Kidney epithelial cell (primary cell): Measurements from ENCODE around the gene LYPD6B. TPM values are rescaled to one million over a fixed set of nuclear protein-coding genes. Genes with fewer than 3 reads are reported as not detected.
A peak's percentile ranks its signal among the peaks of the same experiment; 100 is the strongest.

Experiments
- DNase-seq: peaks from one replicate; pipeline ENCODE4 v3.0.0-alpha.2; 2010; ENCODE audit warnings: low read depth
- H3K27me3 ChIP-seq: 2 replicates; pipeline ENCODE4 v1.6.0; 2011; ENCODE audit warnings: low read length; ENCODE audit not compliant: control insufficient read depth, insufficient read depth
- H3K36me3 ChIP-seq: 2 replicates; pipeline ENCODE4 v1.5.1; 2011; ENCODE audit warnings: low read length; ENCODE audit not compliant: control insufficient read depth, insufficient read depth
- H3K4me3 ChIP-seq: 2 replicates; pipeline ENCODE4 v1.5.1; 2011; ENCODE audit warnings: low read depth, mild to moderate bottlenecking, control low read depth, low read length
- total RNA-seq: library from RNA; depleted of rRNA; stranded (reverse); fragments of >200 nt; gene quantifications from 2 replicates; pipeline ENCODE4 v1.2.3, GENCODE V29; 2015
- TF ChIP-seq, protein P1 (sequence below): IDR thresholded peaks from 2 replicates; pipeline ENCODE4 v1.5.1; 2011; ENCODE audit warnings: mild to moderate bottlenecking, moderate library complexity, low read length, control low read depth, inconsistent platforms; ENCODE audit not compliant: insufficient read depth, poor library complexity, severe bottlenecking

Gene LYPD6B
- total RNA-seq, 1 donor from 2014 or later = 5.3 TPM

DNA sequence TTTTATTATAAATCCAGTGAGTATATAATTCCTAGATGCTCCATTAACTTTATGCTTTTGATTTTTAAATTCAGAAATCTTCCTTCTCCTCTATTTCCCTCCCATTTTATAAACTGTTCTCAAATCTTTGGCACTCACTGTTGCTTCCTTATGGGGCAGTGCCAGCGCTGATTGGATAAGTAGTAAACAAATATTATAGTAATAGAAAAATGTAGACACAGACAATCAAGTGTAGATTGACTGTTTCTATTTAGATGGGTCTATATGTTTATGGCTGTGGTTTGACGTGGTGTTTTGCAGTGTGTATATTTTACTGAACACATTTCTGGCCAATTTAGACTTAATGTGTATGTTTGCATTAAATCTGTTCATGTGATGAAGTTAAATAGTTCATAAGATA is 36.6 kb downstream of the LYPD6B start:
- no peaks in the 10 kb centered on the region for H3K27me3 ChIP-seq
- no peaks in the 10 kb centered on the region for H3K36me3 ChIP-seq
- TF ChIP-seq, protein P1, sequence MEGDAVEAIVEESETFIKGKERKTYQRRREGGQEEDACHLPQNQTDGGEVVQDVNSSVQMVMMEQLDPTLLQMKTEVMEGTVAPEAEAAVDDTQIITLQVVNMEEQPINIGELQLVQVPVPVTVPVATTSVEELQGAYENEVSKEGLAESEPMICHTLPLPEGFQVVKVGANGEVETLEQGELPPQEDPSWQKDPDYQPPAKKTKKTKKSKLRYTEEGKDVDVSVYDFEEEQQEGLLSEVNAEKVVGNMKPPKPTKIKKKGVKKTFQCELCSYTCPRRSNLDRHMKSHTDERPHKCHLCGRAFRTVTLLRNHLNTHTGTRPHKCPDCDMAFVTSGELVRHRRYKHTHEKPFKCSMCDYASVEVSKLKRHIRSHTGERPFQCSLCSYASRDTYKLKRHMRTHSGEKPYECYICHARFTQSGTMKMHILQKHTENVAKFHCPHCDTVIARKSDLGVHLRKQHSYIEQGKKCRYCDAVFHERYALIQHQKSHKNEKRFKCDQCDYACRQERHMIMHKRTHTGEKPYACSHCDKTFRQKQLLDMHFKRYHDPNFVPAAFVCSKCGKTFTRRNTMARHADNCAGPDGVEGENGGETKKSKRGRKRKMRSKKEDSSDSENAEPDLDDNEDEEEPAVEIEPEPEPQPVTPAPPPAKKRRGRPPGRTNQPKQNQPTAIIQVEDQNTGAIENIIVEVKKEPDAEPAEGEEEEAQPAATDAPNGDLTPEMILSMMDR = no peak
- H3K4me3 ChIP-seq = no peak overlapping the region
- DNase-seq = no peak

DNA sequence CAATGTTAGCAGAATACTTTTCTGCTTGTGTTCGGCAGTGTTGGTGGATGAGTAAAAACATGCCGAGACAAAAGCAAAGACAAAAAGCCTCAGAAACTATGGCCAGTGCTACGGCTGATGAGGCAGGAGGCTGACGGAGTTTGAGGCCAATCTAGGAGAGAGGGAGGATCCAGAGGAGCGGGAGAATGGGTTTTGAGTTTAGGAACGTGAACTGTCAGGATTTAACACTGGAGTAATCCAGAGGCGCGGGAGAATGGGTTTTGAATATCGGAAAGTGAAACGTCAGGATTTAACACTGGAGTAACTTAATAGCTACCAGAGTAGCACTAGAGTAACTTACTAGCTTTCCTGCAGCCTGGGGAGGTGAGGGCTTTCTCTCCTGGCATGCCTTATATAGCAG is 37.4 kb downstream of the LYPD6B start:
- no peaks in the 10 kb centered on the region for H3K36me3 ChIP-seq
- H3K27me3 ChIP-seq = no peaks in the 10 kb centered on the region
- DNase-seq = no peak
- TF ChIP-seq, protein P1 = no peak
- H3K4me3 ChIP-seq = no peak overlapping the region

DNA sequence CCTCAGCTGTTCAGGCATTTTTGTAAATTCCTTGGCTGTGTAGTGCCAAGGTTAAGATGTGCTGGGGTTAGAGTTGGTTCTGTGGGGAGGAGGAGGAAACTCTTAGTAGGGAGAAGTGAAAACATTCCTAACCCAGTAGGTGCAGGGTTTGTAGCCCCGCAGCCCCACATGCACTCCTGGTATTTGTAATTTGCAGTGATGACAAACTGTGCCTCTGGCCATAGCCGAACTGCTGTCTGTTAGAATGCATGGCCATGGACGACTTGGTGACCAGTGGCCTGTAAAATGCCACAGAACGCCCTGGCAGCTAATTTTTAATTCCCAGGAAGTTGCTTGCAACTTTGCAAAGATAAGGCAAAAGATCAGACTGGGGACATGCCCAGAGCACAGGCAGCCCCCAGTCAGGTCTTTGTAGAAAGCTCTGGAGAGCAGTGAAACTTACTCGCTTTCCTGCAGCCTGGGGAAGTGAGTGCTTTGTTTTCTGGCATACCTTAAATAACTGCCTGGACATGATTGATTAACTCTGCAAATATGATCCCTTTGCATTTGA is 38.4 kb downstream of the LYPD6B start:
- peak; percentile 52 for DNase-seq
- H3K4me3 ChIP-seq = no peak overlapping the region
- H3K36me3 ChIP-seq = no peaks in the 10 kb centered on the region
- TF ChIP-seq, protein P1 = no peak
- no peaks in the 10 kb centered on the region for H3K27me3 ChIP-seq

DNA sequence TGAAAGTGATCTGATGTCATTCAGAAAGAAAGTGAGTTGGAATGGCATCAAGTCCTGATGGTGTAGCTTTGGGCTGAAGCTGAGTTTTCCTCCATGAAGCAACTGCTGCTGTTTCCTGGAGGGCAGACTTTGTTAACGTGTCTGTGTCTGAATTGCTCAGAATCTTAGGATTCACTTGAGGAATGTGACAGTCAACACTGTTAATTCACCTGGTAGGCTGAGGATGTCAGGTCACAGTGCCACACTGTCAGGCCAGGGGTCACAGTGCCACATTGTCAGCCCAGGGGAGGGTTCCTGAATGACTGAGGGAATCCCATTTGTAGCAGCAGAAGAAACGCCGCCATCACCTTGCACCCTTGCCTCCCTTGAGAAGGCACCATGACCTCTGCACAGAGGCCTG is 39.4 kb downstream of the LYPD6B start:
- no peaks in the 10 kb centered on the region for H3K27me3 ChIP-seq
- TF ChIP-seq, protein P1 = no peak
- no peak overlapping the region for H3K4me3 ChIP-seq
- H3K36me3 ChIP-seq = no peaks in the 10 kb centered on the region
- DNase-seq = no peak

DNA sequence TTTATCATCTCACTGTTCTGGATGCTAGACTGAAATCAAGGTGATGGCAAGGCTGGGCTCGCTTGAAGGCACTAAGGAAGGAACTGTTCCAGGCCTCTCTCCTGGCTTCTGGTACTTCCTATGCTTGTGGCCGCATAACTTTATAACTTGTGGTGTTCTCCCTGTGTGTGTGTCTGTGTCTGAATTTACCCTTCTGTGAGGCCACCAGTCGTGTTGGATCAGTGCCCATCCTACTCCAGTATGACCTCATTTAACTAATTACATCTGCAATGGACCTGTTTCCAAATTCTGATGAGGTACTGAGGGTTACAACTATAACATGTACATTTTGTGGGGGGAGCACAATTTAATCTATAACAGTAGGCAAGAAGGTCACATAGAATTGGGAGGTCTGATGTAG is 41.6 kb downstream of the LYPD6B start:
- no peak for DNase-seq
- TF ChIP-seq, protein P1 = no peak

DNA sequence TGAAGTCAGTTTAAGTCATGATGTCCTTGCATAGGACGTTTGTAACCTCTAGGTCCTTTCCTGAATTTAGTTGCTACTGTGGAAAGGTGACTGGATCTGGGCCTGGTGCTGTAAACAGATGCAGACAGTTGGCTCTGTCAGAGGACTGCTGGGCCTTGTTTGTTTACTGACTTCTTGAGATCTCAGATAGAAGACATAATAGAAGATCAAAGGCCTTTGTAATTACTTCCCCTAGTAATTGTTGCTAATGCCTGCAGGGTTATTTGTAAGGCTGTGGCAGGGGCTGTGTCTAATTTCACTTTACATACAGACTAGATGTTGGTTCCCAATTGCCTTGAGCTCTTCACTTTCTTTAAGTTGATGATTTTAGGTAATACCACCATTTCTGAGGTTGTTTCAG is 42.5 kb downstream of the LYPD6B start:
- DNase-seq = no peak
- TF ChIP-seq, protein P1 = no peak
- no peaks in the 10 kb centered on the region for H3K27me3 ChIP-seq
- no peak overlapping the region for H3K4me3 ChIP-seq
- no peaks in the 10 kb centered on the region for H3K36me3 ChIP-seq

More for the DNA sequence above, 41.6 kb downstream of the LYPD6B start:
- Histone ChIP-seq H3K4me3 (no peak overlapping the region), H3K36me3 (no peaks in the 10 kb centered on the region), H3K27me3 (no peaks in the 10 kb centered on the region)
